Panc1 (cell line): ENCODE data around the gene DPYSL5. TPM values are rescaled to one million over a fixed set of nuclear protein-coding genes. Genes with fewer than 3 reads are reported as not detected.

Source experiments
- ATAC-seq: fragments of 200-7000 bp; cut with Tn5 transposase; 2 replicates; pipeline ENCODE4 v1.9.1; 2020; ENCODE audit warnings: mild to moderate bottlenecking, moderate library complexity
- BruUV-seq: library from RNA; stranded (reverse); fragments of 400-500 nt; replicated peaks from 2 replicates; lab custom pipeline; 2021; lab: Mats Ljungman, UMichigan
- CTCF ChIA-PET: fragments of 300-600 bp; sonication (Branson Sonifier 250); formaldehyde crosslinking; loops from one replicate; lab custom pipeline; 2022; ENCODE audit warnings: antibody characterized with exemption; lab: Charles Lee
- POLR2A ChIA-PET: fragments of 300-600 bp; sonication (Branson Sonifier 250); formaldehyde crosslinking; loops from one replicate; lab custom pipeline; 2022; ENCODE audit warnings: antibody characterized with exemption; lab: Charles Lee
- DNase-seq: peaks from one replicate; pipeline ENCODE4 v3.0.0-alpha.2; 2010; ENCODE audit warnings: low read depth, low spot score
- H3K27ac ChIP-seq: 2 replicates; pipeline ENCODE4 v1.5.1; 2011; ENCODE audit warnings: mild to moderate bottlenecking, low read length, inconsistent platforms
- H3K27me3 ChIP-seq: fragments of 200-500 bp; sonication (Bioruptor generic); 2 replicates; pipeline ENCODE4 v1.6.0; 2014; ENCODE audit warnings: low read length, inconsistent platforms; ENCODE audit not compliant: control insufficient read depth, insufficient read depth
- H3K36me3 ChIP-seq: fragments of 200-500 bp; sonication (Bioruptor generic); 2 replicates; pipeline ENCODE4 v1.5.1; 2014; ENCODE audit warnings: inconsistent platforms, mild to moderate bottlenecking, low read length, moderate library complexity; ENCODE audit not compliant: control insufficient read depth, insufficient read depth
- H3K4me1 ChIP-seq: 2 replicates; pipeline ENCODE4 v1.5.1; 2011; ENCODE audit warnings: inconsistent platforms, mild to moderate bottlenecking, low read length, moderate library complexity; ENCODE audit not compliant: control insufficient read depth, insufficient read depth
- H3K4me3 ChIP-seq, 2 experiments: 2 replicates each; pipeline ENCODE4 v1.5.1; 2011 to 2012; ENCODE audit warnings: low read depth in 2 of 2, low read length in 2 of 2, mild to moderate bottlenecking in 2 of 2, inconsistent platforms in 1 of 2, moderate library complexity in 1 of 2
- H3K9me3 ChIP-seq: fragments of 200-500 bp; sonication (Bioruptor generic); 2 replicates; pipeline ENCODE4 v1.5.1; 2014; ENCODE audit warnings: low read depth, mild to moderate bottlenecking, inconsistent platforms, low read length, moderate library complexity; ENCODE audit not compliant: control insufficient read depth, insufficient read depth
- POLR2AphosphoS5 ChIP-seq: IDR thresholded peaks from 2 replicates; pipeline ENCODE4 v1.6.1; 2012; ENCODE audit warnings: mild to moderate bottlenecking, low read depth, low read length, moderate library complexity
- SIN3A ChIP-seq: IDR thresholded peaks from 2 replicates; pipeline ENCODE4 v1.6.1; 2012; ENCODE audit warnings: low read depth, mild to moderate bottlenecking, low read length, moderate library complexity, borderline replicate concordance; ENCODE audit not compliant: insufficient read depth
- TCF7L2 ChIP-seq: IDR thresholded peaks from 2 replicates; pipeline ENCODE4 v1.6.1; 2011; ENCODE audit warnings: mild to moderate bottlenecking, low read depth, low read length, inconsistent platforms
- in situ Hi-C: cut with HindIII; loops from 2 replicates; pipeline ENCODE4 v1.10.0; 2016; ENCODE audit warnings: low sequenced_read_pairs, low pct_unique_long_range_greater_than_20kb
- intact Hi-C: fragments of 100-400 bp; cut with micrococcal nuclease; formaldehyde crosslinking; loops from one replicate; pipeline ENCODE4 v1.10.0; 2022; ENCODE audit not compliant: unreplicated experiment
- total RNA-seq: library from RNA; stranded (reverse); gene quantifications from one replicate; pipeline ENCODE4 v1.2.1, GENCODE V29; 2021; ENCODE audit not compliant: unreplicated experiment
- TF ChIP-seq, protein P1 (sequence below): fragments of 450-650 bp; IDR thresholded peaks from 2 replicates; pipeline ENCODE4 v1.5.1; 2017; ENCODE audit warnings: mild to moderate bottlenecking

Gene DPYSL5
- total RNA-seq, 1 experiment from 2014 or later, result 0.31 TPM

GRCh38 chr2:26903676-26904075 is 55.7 kb downstream of the DPYSL5 start:
- in situ Hi-C loops, result no loop called here
- TF ChIP-seq, protein P1, sequence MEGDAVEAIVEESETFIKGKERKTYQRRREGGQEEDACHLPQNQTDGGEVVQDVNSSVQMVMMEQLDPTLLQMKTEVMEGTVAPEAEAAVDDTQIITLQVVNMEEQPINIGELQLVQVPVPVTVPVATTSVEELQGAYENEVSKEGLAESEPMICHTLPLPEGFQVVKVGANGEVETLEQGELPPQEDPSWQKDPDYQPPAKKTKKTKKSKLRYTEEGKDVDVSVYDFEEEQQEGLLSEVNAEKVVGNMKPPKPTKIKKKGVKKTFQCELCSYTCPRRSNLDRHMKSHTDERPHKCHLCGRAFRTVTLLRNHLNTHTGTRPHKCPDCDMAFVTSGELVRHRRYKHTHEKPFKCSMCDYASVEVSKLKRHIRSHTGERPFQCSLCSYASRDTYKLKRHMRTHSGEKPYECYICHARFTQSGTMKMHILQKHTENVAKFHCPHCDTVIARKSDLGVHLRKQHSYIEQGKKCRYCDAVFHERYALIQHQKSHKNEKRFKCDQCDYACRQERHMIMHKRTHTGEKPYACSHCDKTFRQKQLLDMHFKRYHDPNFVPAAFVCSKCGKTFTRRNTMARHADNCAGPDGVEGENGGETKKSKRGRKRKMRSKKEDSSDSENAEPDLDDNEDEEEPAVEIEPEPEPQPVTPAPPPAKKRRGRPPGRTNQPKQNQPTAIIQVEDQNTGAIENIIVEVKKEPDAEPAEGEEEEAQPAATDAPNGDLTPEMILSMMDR, result no peak
- TF ChIP-seq POLR2AphosphoS5, result no peak
- no peak for ATAC-seq
- no peaks in the 10 kb centered on the region for H3K9me3 ChIP-seq
- CTCF ChIA-PET, result no interaction called here
- H3K27ac ChIP-seq, result no peak overlapping the region
- intact Hi-C loops, result no loop called here
- H3K4me1 ChIP-seq, result no peaks in the 10 kb centered on the region
- no peak for DNase-seq
- H3K4me3 ChIP-seq, result no peak overlapping the region
- POLR2A ChIA-PET, result no interaction called here
- no peaks in the 10 kb centered on the region for H3K36me3 ChIP-seq
- no TSS peak for BruUV-seq
- peaks cover 3% of the 10 kb centered on the region; the same call in 1 of the 2 replicates for H3K27me3 ChIP-seq

GRCh38 chr2:26904839-26905238 is 56.9 kb downstream of the DPYSL5 start:
- POLR2A ChIA-PET, result interaction anchor here (0.5 kb wide), 1 partner anchor 13 kb away, joined by 3 read pairs; no protein-coding TSS in a partner anchor

GRCh38 chr2:26905341-26906198 is 57.6 kb downstream of the DPYSL5 start:
- CTCF ChIA-PET, result no interaction called here
- intact Hi-C loops, result no loop called here
- no peak for ATAC-seq

More at GRCh38 chr2:26904839-26905238, 56.9 kb downstream of the DPYSL5 start:
- TF ChIP-seq SIN3A, result no peak
- Histone ChIP-seq H3K4me3 (no peak overlapping the region), H3K4me1 (no peaks in the 10 kb centered on the region), H3K27ac (no peak overlapping the region), H3K27me3 (peaks cover 3% of the 10 kb centered on the region; the same call in 1 of the 2 replicates), H3K9me3 (no peaks in the 10 kb centered on the region), H3K36me3 (no peaks in the 10 kb centered on the region)
- ATAC-seq, result no peak
- intact Hi-C loops (no loop called here), in situ Hi-C loops (no loop called here)
- CTCF ChIA-PET, result no interaction called here
- DNase-seq, result no peak
- BruUV-seq, result no TSS peak

More at GRCh38 chr2:26905341-26906198, 57.6 kb downstream of the DPYSL5 start:
- H3K27ac ChIP-seq, result no peak overlapping the region
- peaks cover 3% of the 10 kb centered on the region; the same call in 1 of the 2 replicates for H3K27me3 ChIP-seq
- no peaks in the 10 kb centered on the region for H3K4me1 ChIP-seq
- POLR2A ChIA-PET, result interaction anchor here (0.5 kb wide), 1 partner anchor 13 kb away, joined by 3 read pairs; no protein-coding TSS in a partner anchor
- DNase-seq, result no peak
- in situ Hi-C loops, result no loop called here
- no peaks in the 10 kb centered on the region for H3K9me3 ChIP-seq
- BruUV-seq, result no TSS peak
- no peak for TF ChIP-seq TCF7L2
- TF ChIP-seq, protein P1, result no peak
- no peak overlapping the region for H3K4me3 ChIP-seq
- no peaks in the 10 kb centered on the region for H3K36me3 ChIP-seq
